ENCODE results near the gene SCARB1. TPM values are rescaled to one million over a fixed set of nuclear protein-coding genes. Genes with fewer than 3 reads are reported as not detected.

Gene SCARB1
- total and polyA plus RNA-seq, 9 of the 15 experiments (the other 6 are each of a cell fraction or from before 2014, with no cell fraction given) = 0.56 to 157 (median 52.8) TPM

DNA sequence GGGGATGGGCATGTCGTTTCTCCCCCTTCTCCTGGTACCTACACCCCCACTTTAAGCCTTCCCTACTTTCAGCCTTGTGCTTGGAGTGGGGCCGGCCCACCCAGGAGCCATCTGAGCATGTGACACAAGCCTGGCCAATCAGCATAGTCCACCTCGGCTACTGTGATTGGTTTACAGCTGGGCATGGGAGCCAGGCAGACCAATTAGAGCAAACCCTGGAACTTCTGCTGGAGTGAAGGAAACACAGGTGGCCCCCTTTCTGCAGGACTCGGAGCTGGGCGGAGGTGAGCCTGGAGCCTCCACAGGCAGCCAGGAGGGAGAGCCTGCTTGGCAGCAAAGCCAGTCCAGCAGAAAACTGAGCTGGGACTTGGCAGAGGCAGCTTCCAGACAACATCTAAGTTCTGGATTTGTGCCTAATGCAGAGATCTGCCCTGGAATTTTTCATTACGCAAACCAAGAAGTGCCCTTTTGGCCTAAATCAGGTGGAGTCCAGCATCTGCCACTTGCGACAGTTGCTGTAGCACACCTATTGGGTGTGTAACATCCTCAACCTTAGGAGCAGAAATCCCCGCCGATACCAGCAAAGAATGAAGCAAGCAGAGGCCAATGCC, 59.5 kb downstream of the SCARB1 start:
- H3K9me1 ChIP-seq (ENCODE audit: control insufficient read depth, insufficient read depth, low read length) = no peaks in the 10 kb centered on the region
- H3K36me3 ChIP-seq (ENCODE audit: control insufficient read depth, insufficient read depth, low read length) = peaks cover 89% of the 10 kb centered on the region; the same call in 2 of the 3 replicates
- WGBS (ENCODE audit: insufficient coverage, low coverage, missing lambda C conversion rate) = 91% methylated on average over 7 of the region's 9 CpGs
- CTCF ChIA-PET (ENCODE audit: low intra/inter-chr PET ratio) = interaction anchor here (0.6 kb wide), 1 partner anchor 382 kb away, joined by 3 read pairs; the partner anchor contains the start of gene TMEM132B
- peaks cover 5% of the 10 kb centered on the region; the same call in 1 of the 3 replicates for H3K79me2 ChIP-seq (ENCODE audit: control insufficient read depth, insufficient read depth, low read length)
- H3K4me1 ChIP-seq (replicated peaks in 1 of 2; ENCODE audit: control insufficient read depth in 2 of 2, insufficient read depth in 2 of 2, low read length in 2 of 2) = peaks cover 8 to 22% of the 10 kb centered on the region in 2 experiments; a peak in 4 of 5 replicates
- no peaks in the 10 kb centered on the region for H3K9me3 ChIP-seq (replicated peaks; ENCODE audit: control insufficient read depth, insufficient read depth, low read depth, low read length)
- no peak overlapping the region for H3K4me3 ChIP-seq
- peak; percentile 69 to 92 (median 82) for DNase-seq (ENCODE audit: extremely low read depth in 1 of 4, low spot score in 3 of 4)
- H3K27me3 ChIP-seq (ENCODE audit: control insufficient read depth in 2 of 2, insufficient read depth in 2 of 2, low read length in 2 of 2) = no peaks in the 10 kb centered on the region; a peak in 1 of 5 replicates
- peak overlapping the region; percentile 16 to 79; a peak in 2 of 4 replicates for H3K9ac ChIP-seq (ENCODE audit: insufficient read depth in 1 of 2, low read depth in 2 of 2, low read length in 2 of 2)
- POLR2A ChIA-PET = interaction anchor here (0.7 kb wide), 1 partner anchor 150 kb away, joined by 3 read pairs; no protein-coding TSS in a partner anchor
- H4K20me1 ChIP-seq (replicated peaks; ENCODE audit: control insufficient read depth, insufficient read depth, low read length) = peaks cover 4% of the 10 kb centered on the region; the same call in 1 of the 2 replicates
- BruUV-seq (replicated peaks) = no TSS peak
- intact Hi-C loops (cut with micrococcal nuclease) (no loop called here), in situ Hi-C loops (cut with MboI) (no loop called here)
- no peak overlapping the region for H3K4me2 ChIP-seq (ENCODE audit: insufficient read depth, low read length)
- FAIRE-seq = peak; percentile 93
- peak overlapping the region; percentile 42; the same call in 2 of the 3 replicates for H3K27ac ChIP-seq (ENCODE audit: extremely low read depth, low read depth, low read length)
- peak; percentile 100 for ATAC-seq
- no peak overlapping the region for H2AFZ ChIP-seq (ENCODE audit: low read depth, low read length)
- TF ChIP-seq, protein P1, sequence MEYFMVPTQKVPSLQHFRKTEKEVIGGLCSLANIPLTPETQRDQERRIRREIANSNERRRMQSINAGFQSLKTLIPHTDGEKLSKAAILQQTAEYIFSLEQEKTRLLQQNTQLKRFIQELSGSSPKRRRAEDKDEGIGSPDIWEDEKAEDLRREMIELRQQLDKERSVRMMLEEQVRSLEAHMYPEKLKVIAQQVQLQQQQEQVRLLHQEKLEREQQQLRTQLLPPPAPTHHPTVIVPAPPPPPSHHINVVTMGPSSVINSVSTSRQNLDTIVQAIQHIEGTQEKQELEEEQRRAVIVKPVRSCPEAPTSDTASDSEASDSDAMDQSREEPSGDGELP (CRISPR knock-in tag; IDR thresholded peaks at IDR 0.05; ENCODE audit: borderline replicate concordance) = peak; percentile 38; the same call in 1 of the 2 replicates
- TF ChIP-seq, protein P2, sequence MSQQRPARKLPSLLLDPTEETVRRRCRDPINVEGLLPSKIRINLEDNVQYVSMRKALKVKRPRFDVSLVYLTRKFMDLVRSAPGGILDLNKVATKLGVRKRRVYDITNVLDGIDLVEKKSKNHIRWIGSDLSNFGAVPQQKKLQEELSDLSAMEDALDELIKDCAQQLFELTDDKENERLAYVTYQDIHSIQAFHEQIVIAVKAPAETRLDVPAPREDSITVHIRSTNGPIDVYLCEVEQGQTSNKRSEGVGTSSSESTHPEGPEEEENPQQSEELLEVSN (IDR thresholded peaks at IDR 0.05; ENCODE audit: borderline replicate concordance in 1 of 2, extremely low read depth in 1 of 2, insufficient read depth in 1 of 2, insufficient read length in 1 of 2, low read depth in 1 of 2, low read length in 1 of 2, poor library complexity in 1 of 2, severe bottlenecking in 1 of 2) = peak in 1 of 2 experiments; percentile 20
- TF ChIP-seq ZFP36 (IDR thresholded peaks at IDR 0.05; ENCODE audit: low read depth, low read length, partially characterized antibody) = no peak
- peak; percentile 86 for TF ChIP-seq RAD51 (IDR thresholded peaks at IDR 0.05; ENCODE audit: borderline replicate concordance, low read depth)
- TF ChIP-seq HMGN3 (IDR thresholded peaks at IDR 0.05; ENCODE audit: borderline replicate concordance, extremely low read depth, insufficient read length, low read depth, low read length) = no peak
- no peak for TF ChIP-seq WHSC1 (IDR thresholded peaks at IDR 0.05; ENCODE audit: low read length)
- 0 out of 2 replicates have a peak, but pooled peaks have one; percentile 16 for TF ChIP-seq RBFOX2 (IDR thresholded peaks at IDR 0.05; ENCODE audit: low read depth, low read length)
- TF ChIP-seq, protein P3, sequence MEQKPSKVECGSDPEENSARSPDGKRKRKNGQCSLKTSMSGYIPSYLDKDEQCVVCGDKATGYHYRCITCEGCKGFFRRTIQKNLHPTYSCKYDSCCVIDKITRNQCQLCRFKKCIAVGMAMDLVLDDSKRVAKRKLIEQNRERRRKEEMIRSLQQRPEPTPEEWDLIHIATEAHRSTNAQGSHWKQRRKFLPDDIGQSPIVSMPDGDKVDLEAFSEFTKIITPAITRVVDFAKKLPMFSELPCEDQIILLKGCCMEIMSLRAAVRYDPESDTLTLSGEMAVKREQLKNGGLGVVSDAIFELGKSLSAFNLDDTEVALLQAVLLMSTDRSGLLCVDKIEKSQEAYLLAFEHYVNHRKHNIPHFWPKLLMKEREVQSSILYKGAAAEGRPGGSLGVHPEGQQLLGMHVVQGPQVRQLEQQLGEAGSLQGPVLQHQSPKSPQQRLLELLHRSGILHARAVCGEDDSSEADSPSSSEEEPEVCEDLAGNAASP (IDR thresholded peaks at IDR 0.05) = no peak
- no peak for TF ChIP-seq ARID2 (IDR thresholded peaks at IDR 0.05)
- TF ChIP-seq NFYB (IDR thresholded peaks at IDR 0.05; ENCODE audit: extremely low read depth, insufficient read length) = peak; percentile 68
- TF ChIP-seq ASH1L (IDR thresholded peaks at IDR 0.05; ENCODE audit: borderline replicate concordance, low read depth, partially characterized antibody) = peak; percentile 64
- TF ChIP-seq RBM25 (IDR thresholded peaks at IDR 0.05; ENCODE audit: low read depth, low read length, severe bottlenecking) = peak; percentile 22
- TF ChIP-seq HSF4 (CRISPR knock-in tag; IDR thresholded peaks at IDR 0.05; ENCODE audit: borderline replicate concordance) = no peak
- TF ChIP-seq, protein P4, sequence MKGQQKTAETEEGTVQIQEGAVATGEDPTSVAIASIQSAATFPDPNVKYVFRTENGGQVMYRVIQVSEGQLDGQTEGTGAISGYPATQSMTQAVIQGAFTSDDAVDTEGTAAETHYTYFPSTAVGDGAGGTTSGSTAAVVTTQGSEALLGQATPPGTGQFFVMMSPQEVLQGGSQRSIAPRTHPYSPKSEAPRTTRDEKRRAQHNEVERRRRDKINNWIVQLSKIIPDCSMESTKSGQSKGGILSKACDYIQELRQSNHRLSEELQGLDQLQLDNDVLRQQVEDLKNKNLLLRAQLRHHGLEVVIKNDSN (CRISPR knock-in tag; IDR thresholded peaks at IDR 0.05) = peak; percentile 90
- peak; percentile 20; the same call in 1 of the 2 replicates for TF ChIP-seq L3MBTL2 (IDR thresholded peaks at IDR 0.05)
- no peak for TF ChIP-seq TEAD4 (IDR thresholded peaks at IDR 0.05; ENCODE audit: low read length)
- no peak for TF ChIP-seq TEAD4 (CRISPR knock-in tag; IDR thresholded peaks at IDR 0.05; ENCODE audit: borderline replicate concordance)
